HepG2 (cell line): Measurements from ENCODE around the gene WDR93. TPM values are rescaled to one million over a fixed set of nuclear protein-coding genes. Genes with fewer than 3 reads are reported as not detected.

Experiments
- CEBPG ChIP-seq: IDR thresholded peaks from 2 replicates; pipeline ENCODE4 v1.6.1; 2016
- DNMT1 ChIP-seq: sonication (generic); formaldehyde crosslinking; IDR thresholded peaks from 2 replicates; pipeline ENCODE4 v1.5.1; 2020; ENCODE audit warnings: mild to moderate bottlenecking, missing genetic modification reagents
- EHMT2 ChIP-seq: fragments of 200-600 bp; sonication (generic); IDR thresholded peaks from 2 replicates; pipeline ENCODE4 v1.7.0; 2017; ENCODE audit warnings: antibody characterized with exemption, low read depth, low read length, borderline replicate concordance
- FOSL2 ChIP-seq: sonication (generic); formaldehyde crosslinking; IDR thresholded peaks from 2 replicates; pipeline ENCODE4 v1.4.0; 2020; ENCODE audit warnings: missing genetic modification reagents
- GATA4 ChIP-seq: sonication (generic); IDR thresholded peaks from 2 replicates; pipeline ENCODE4 v1.6.1; 2016; ENCODE audit warnings: antibody characterized with exemption, low read depth, borderline replicate concordance
- MED13 ChIP-seq: sonication (generic); formaldehyde crosslinking; IDR thresholded peaks from 2 replicates; pipeline ENCODE4 v1.5.0; 2020; ENCODE audit warnings: missing genetic modification reagents
- PHF21A ChIP-seq: sonication (generic); formaldehyde crosslinking; IDR thresholded peaks from 2 replicates; pipeline ENCODE4 v1.5.0; 2020; ENCODE audit warnings: mild to moderate bottlenecking, missing genetic modification reagents
- PRDM4 ChIP-seq: sonication (generic); formaldehyde crosslinking; IDR thresholded peaks from 2 replicates; pipeline ENCODE4 v1.9.0; 2021; ENCODE audit warnings: missing genetic modification reagents, borderline replicate concordance
- PRPF4 ChIP-seq: fragments of 200-400 bp; formaldehyde crosslinking; IDR thresholded peaks from 2 replicates; pipeline ENCODE4 v1.6.1; 2016; ENCODE audit warnings: low read length, low read depth; ENCODE audit not compliant: poor library complexity, severe bottlenecking
- RFX3 ChIP-seq: IDR thresholded peaks from 2 replicates; pipeline ENCODE4 v1.6.1; 2016; ENCODE audit warnings: missing biosample characterization, missing genetic modification reagents
- THAP8 ChIP-seq: sonication (generic); formaldehyde crosslinking; IDR thresholded peaks from 2 replicates; pipeline ENCODE4 v1.5.1; 2020; ENCODE audit warnings: missing genetic modification reagents, mild to moderate bottlenecking, borderline replicate concordance
- U2AF2 ChIP-seq: fragments of 200-400 bp; formaldehyde crosslinking; IDR thresholded peaks from 2 replicates; pipeline ENCODE4 v1.6.1; 2017; ENCODE audit warnings: low read depth, mild to moderate bottlenecking, low read length
- ZNF569 ChIP-seq: sonication (generic); formaldehyde crosslinking; IDR thresholded peaks from 2 replicates; pipeline ENCODE4 v1.5.0; 2020; ENCODE audit warnings: mild to moderate bottlenecking, missing genetic modification reagents, moderate library complexity, borderline replicate concordance
- ZSCAN9 ChIP-seq: IDR thresholded peaks from 2 replicates; pipeline ENCODE4 v1.6.1; 2016; ENCODE audit warnings: borderline replicate concordance
- polyA plus RNA-seq, 8 experiments: library from polyadenylated mRNA; depleted of rRNA in 3 of 8; stranded (reverse) in 7 of 8; unstranded in 1 of 8; fragments of >200 nt; fragmentation: Illumina TruSeq in 4 of 8; extraction: Trizol in 4 of 8; gene quantifications; 2 replicates each; pipeline versions ENCODE4 v1.2.1 to v1.2.3, GENCODE V29; 2011 to 2016; ENCODE audit warnings: low read depth in 4 of 8, missing spikeins in 1 of 8, mixed read lengths in 1 of 8; ENCODE audit not compliant: insufficient read depth in 1 of 8
- total RNA-seq, 5 experiments: library from RNA; depleted of rRNA; stranded (reverse); fragments of >200 nt; fragmentation: Illumina TruSeq; extraction: Trizol; gene quantifications; 2 replicates each; pipeline ENCODE4 v1.2.3, GENCODE V29; 2016; ENCODE audit warnings: low read depth in 1 of 5
- TF ChIP-seq, protein P1 (sequence below): sonication (generic); formaldehyde crosslinking; IDR thresholded peaks from 2 replicates; pipeline ENCODE4 v1.5.0; 2020; ENCODE audit warnings: missing genetic modification reagents, mild to moderate bottlenecking, borderline replicate concordance
- TF ChIP-seq, protein P2 (sequence below): sonication (generic); formaldehyde crosslinking; IDR thresholded peaks from 2 replicates; pipeline ENCODE4 v1.4.0; 2020; ENCODE audit warnings: missing genetic modification reagents
- TF ChIP-seq, protein P3 (sequence below): sonication (generic); formaldehyde crosslinking; IDR thresholded peaks from 2 replicates; pipeline ENCODE4 v1.4.0; 2020; ENCODE audit warnings: missing genetic modification reagents
- TF ChIP-seq, protein P4 (sequence below): sonication (generic); formaldehyde crosslinking; IDR thresholded peaks from 2 replicates; pipeline ENCODE4 v1.8.1; 2023; ENCODE audit warnings: mild to moderate bottlenecking, inconsistent platforms, moderate library complexity, missing genetic modification reagents, borderline replicate concordance

The WDR93 gene
- total and polyA plus RNA-seq, 2 of the 13 experiments (the other 11 are each of a cell fraction or from before 2014, with no cell fraction given), result 0.07 TPM; not detected in 1

DNA sequence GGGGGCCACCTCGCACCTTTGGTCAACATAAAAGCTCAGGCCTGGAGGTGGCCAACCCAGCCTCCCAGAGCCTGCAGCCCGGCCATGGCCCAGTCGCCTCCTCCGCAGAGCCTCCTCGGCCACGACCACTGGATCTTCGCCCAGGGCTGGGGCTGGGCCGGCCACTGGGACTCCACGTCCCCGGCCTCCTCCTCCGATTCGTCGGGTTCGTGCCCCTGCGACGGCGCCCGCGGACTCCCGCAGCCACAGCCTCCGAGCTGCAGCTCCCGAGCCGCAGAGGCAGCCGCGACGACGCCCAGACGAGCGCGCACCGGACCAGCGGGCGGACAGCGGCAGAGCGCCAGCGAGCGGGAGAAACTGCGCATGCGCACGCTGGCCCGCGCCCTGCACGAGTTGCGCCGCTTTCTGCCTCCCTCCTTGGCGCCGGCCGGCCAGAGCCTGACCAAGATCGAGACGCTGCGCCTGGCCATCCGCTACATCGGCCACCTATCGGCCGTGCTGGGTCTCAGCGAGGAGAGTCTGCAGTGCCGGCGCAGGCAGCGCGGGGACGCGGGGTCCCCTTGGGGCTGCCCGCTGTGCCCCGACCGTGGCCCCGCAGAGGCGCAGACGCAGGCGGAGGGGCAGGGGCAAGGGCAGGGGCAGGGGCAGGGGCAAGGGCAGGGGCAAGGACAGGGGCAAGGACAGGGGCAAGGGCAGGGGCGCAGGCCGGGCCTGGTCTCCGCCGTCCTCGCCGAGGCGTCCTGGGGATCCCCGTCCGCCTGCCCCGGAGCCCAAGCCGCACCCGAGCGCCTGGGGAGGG, 85.9 kb downstream of the WDR93 start, which contains the start of gene MESP2 (continued):
- TF ChIP-seq, protein P1, sequence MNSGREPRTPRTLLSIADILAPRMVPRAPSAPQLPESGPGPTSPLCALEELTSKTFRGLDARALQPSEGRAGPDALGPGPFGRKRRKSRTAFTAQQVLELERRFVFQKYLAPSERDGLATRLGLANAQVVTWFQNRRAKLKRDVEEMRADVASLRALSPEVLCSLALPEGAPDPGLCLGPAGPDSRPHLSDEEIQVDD (CRISPR knock-in tag), result peak; percentile 95; the same call in 1 of the 2 replicates
- TF ChIP-seq CEBPG (CRISPR knock-in tag), result 0 out of 2 replicates have a peak, but pooled peaks have one; percentile 27
- no peak for TF ChIP-seq PRDM4 (CRISPR knock-in tag)
- TF ChIP-seq, protein P2, sequence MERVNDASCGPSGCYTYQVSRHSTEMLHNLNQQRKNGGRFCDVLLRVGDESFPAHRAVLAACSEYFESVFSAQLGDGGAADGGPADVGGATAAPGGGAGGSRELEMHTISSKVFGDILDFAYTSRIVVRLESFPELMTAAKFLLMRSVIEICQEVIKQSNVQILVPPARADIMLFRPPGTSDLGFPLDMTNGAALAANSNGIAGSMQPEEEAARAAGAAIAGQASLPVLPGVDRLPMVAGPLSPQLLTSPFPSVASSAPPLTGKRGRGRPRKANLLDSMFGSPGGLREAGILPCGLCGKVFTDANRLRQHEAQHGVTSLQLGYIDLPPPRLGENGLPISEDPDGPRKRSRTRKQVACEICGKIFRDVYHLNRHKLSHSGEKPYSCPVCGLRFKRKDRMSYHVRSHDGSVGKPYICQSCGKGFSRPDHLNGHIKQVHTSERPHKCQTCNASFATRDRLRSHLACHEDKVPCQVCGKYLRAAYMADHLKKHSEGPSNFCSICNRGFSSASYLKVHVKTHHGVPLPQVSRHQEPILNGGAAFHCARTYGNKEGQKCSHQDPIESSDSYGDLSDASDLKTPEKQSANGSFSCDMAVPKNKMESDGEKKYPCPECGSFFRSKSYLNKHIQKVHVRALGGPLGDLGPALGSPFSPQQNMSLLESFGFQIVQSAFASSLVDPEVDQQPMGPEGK (CRISPR knock-in tag), result no peak; the same call in 1 of the 2 replicates
- TF ChIP-seq ZSCAN9 (CRISPR knock-in tag), result peak; percentile 39; the same call in 1 of the 2 replicates
- no peak for TF ChIP-seq U2AF2
- TF ChIP-seq DNMT1, result peak; percentile 76
- TF ChIP-seq GATA4, result no peak
- TF ChIP-seq MED13 (CRISPR knock-in tag), result no peak
- no peak for TF ChIP-seq RFX3 (CRISPR knock-in tag)
- TF ChIP-seq PRPF4, result no peak
- TF ChIP-seq, protein P3, sequence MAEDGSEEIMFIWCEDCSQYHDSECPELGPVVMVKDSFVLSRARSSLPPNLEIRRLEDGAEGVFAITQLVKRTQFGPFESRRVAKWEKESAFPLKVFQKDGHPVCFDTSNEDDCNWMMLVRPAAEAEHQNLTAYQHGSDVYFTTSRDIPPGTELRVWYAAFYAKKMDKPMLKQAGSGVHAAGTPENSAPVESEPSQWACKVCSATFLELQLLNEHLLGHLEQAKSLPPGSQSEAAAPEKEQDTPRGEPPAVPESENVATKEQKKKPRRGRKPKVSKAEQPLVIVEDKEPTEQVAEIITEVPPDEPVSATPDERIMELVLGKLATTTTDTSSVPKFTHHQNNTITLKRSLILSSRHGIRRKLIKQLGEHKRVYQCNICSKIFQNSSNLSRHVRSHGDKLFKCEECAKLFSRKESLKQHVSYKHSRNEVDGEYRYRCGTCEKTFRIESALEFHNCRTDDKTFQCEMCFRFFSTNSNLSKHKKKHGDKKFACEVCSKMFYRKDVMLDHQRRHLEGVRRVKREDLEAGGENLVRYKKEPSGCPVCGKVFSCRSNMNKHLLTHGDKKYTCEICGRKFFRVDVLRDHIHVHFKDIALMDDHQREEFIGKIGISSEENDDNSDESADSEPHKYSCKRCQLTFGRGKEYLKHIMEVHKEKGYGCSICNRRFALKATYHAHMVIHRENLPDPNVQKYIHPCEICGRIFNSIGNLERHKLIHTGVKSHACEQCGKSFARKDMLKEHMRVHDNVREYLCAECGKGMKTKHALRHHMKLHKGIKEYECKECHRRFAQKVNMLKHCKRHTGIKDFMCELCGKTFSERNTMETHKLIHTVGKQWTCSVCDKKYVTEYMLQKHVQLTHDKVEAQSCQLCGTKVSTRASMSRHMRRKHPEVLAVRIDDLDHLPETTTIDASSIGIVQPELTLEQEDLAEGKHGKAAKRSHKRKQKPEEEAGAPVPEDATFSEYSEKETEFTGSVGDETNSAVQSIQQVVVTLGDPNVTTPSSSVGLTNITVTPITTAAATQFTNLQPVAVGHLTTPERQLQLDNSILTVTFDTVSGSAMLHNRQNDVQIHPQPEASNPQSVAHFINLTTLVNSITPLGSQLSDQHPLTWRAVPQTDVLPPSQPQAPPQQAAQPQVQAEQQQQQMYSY (CRISPR knock-in tag), result no peak
- TF ChIP-seq THAP8, result 0 out of 2 replicates have a peak, but pooled peaks have one; percentile 61
- no peak for TF ChIP-seq ZNF569 (CRISPR knock-in tag)
- TF ChIP-seq PHF21A (CRISPR knock-in tag), result no peak
- TF ChIP-seq, protein P4, sequence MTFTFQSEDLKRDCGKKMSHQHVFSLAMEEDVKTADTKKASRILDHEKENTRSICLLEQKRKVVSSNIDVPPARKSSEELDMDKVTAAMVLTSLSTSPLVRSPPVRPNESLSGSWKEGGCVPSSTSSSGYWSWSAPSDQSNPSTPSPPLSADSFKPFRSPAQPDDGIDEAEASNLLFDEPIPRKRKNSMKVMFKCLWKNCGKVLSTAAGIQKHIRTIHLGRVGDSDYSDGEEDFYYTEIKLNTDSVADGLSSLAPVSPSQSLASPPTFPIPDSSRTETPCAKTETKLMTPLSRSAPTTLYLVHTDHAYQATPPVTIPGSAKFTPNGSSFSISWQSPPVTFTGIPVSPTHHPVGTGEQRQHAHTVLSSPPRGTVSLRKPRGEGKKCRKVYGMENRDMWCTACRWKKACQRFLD (CRISPR knock-in tag), result 0 out of 2 replicates have a peak, but pooled peaks have one; percentile 35
- no peak for TF ChIP-seq FOSL2 (CRISPR knock-in tag)
- TF ChIP-seq EHMT2, result no peak
